HepG2 (cell line): Measurements from ENCODE around the gene TMPRSS7. TPM values are rescaled to one million over a fixed set of nuclear protein-coding genes. Genes with fewer than 3 reads are reported as not detected.

Experiments used
- CEBPB ChIP-seq: IDR thresholded peaks from 2 replicates; pipeline ENCODE4 v1.6.1; 2011; ENCODE audit warnings: low read depth, low read length, improper control_type of control experiment, borderline replicate concordance
- CREB1 ChIP-seq, 2 experiments: fragments of 450-650 bp in 1 of 2; IDR thresholded peaks; 2 replicates each; pipeline ENCODE4 v1.6.1; 2016 to 2017; ENCODE audit warnings: control low read depth in 1 of 2, mild to moderate bottlenecking in 1 of 2, missing compliant biosample characterization in 1 of 2, missing genetic modification characterization in 1 of 2
- GPN1 ChIP-seq: sonication (generic); formaldehyde crosslinking; IDR thresholded peaks from 2 replicates; pipeline ENCODE4 v1.5.1; 2020; ENCODE audit warnings: missing genetic modification reagents, borderline replicate concordance
- HMG20B ChIP-seq: conservative IDR thresholded peaks from 2 replicates; pipeline ENCODE4 v1.6.1; 2016; ENCODE audit warnings: missing genetic modification reagents, missing compliant biosample characterization
- HNRNPK ChIP-seq: fragments of 200-400 bp; formaldehyde crosslinking; IDR thresholded peaks from 2 replicates; pipeline ENCODE4 v1.6.1; 2018; ENCODE audit warnings: low read length, low read depth, moderate library complexity, mild to moderate bottlenecking; ENCODE audit not compliant: poor library complexity, severe bottlenecking
- MATR3 ChIP-seq: sonication (generic); formaldehyde crosslinking; IDR thresholded peaks from 2 replicates; pipeline ENCODE4 v1.4.0; 2020; ENCODE audit warnings: missing genetic modification reagents
- MIER3 ChIP-seq: IDR thresholded peaks from 2 replicates; pipeline ENCODE4 v1.6.1; 2016; ENCODE audit warnings: missing compliant biosample characterization, borderline replicate concordance
- NBN ChIP-seq: fragments of 450-650 bp; conservative IDR thresholded peaks from 2 replicates; pipeline ENCODE4 v1.6.1; 2017
- NR2C2 ChIP-seq: sonication (generic); formaldehyde crosslinking; IDR thresholded peaks from 2 replicates; pipeline ENCODE4 v1.4.0; 2020; ENCODE audit warnings: missing genetic modification reagents, mild to moderate bottlenecking, moderate library complexity, borderline replicate concordance
- RBM39 ChIP-seq: fragments of 200-400 bp; formaldehyde crosslinking; IDR thresholded peaks from one replicate; pipeline ENCODE4 v1.6.1; 2018; ENCODE audit warnings: antibody characterized with exemption, mild to moderate bottlenecking, low read depth, low read length; ENCODE audit not compliant: poor library complexity, severe bottlenecking
- RFX3 ChIP-seq: IDR thresholded peaks from 2 replicates; pipeline ENCODE4 v1.6.1; 2016; ENCODE audit warnings: missing biosample characterization, missing genetic modification reagents
- RNF2 ChIP-seq: fragments of 450-650 bp; conservative IDR thresholded peaks from 2 replicates; pipeline ENCODE4 v1.6.1; 2016; ENCODE audit warnings: low read depth
- SMAD9 ChIP-seq: sonication (generic); formaldehyde crosslinking; IDR thresholded peaks from 2 replicates; pipeline ENCODE4 v1.5.1; 2020; ENCODE audit warnings: mild to moderate bottlenecking, missing genetic modification reagents
- ZFP36 ChIP-seq: fragments of 150-350 bp; IDR thresholded peaks from 2 replicates; pipeline ENCODE4 v1.6.1; 2018; ENCODE audit warnings: borderline replicate concordance, low read length, low read depth; ENCODE audit not compliant: partially characterized antibody
- ZFY ChIP-seq: sonication (generic); formaldehyde crosslinking; IDR thresholded peaks from 2 replicates; pipeline ENCODE4 v1.4.0; 2020; ENCODE audit warnings: missing genetic modification reagents
- ZKSCAN1 ChIP-seq: fragments of 150-350 bp; IDR thresholded peaks from 2 replicates; pipeline ENCODE4 v1.6.1; 2014; ENCODE audit warnings: low read length
- ZNF143 ChIP-seq: sonication (generic); formaldehyde crosslinking; IDR thresholded peaks from 2 replicates; pipeline ENCODE4 v1.4.0; 2020; ENCODE audit warnings: missing genetic modification reagents
- ZNF3 ChIP-seq: IDR thresholded peaks from 2 replicates; pipeline ENCODE4 v1.7.0; 2017; ENCODE audit warnings: inconsistent platforms
- ZNF329 ChIP-seq: sonication (generic); formaldehyde crosslinking; IDR thresholded peaks from 2 replicates; pipeline ENCODE4 v1.9.0; 2021; ENCODE audit warnings: low read depth, mild to moderate bottlenecking, missing genetic modification reagents
- ZNF354B ChIP-seq: sonication (generic); formaldehyde crosslinking; IDR thresholded peaks from 2 replicates; pipeline ENCODE4 v1.8.0; 2022; ENCODE audit warnings: mild to moderate bottlenecking, missing genetic modification reagents
- ZNF382 ChIP-seq: sonication (generic); formaldehyde crosslinking; IDR thresholded peaks from 2 replicates; pipeline ENCODE4 v1.5.0; 2020; ENCODE audit warnings: missing genetic modification reagents, mild to moderate bottlenecking, borderline replicate concordance
- ZNF569 ChIP-seq: sonication (generic); formaldehyde crosslinking; IDR thresholded peaks from 2 replicates; pipeline ENCODE4 v1.5.0; 2020; ENCODE audit warnings: mild to moderate bottlenecking, missing genetic modification reagents, moderate library complexity, borderline replicate concordance
- ZNF720 ChIP-seq: sonication (generic); formaldehyde crosslinking; IDR thresholded peaks from 2 replicates; pipeline ENCODE4 v1.4.0; 2020; ENCODE audit warnings: missing genetic modification reagents
- polyA plus RNA-seq, 8 experiments: library from polyadenylated mRNA; depleted of rRNA in 3 of 8; stranded (reverse) in 7 of 8; unstranded in 1 of 8; fragments of >200 nt; fragmentation: Illumina TruSeq in 4 of 8; extraction: Trizol in 4 of 8; gene quantifications; 2 replicates each; pipeline versions ENCODE4 v1.2.1 to v1.2.3, GENCODE V29; 2011 to 2016; ENCODE audit warnings: low read depth in 4 of 8, missing spikeins in 1 of 8, mixed read lengths in 1 of 8; ENCODE audit not compliant: insufficient read depth in 1 of 8
- total RNA-seq, 5 experiments: library from RNA; depleted of rRNA; stranded (reverse); fragments of >200 nt; fragmentation: Illumina TruSeq; extraction: Trizol; gene quantifications; 2 replicates each; pipeline ENCODE4 v1.2.3, GENCODE V29; 2016; ENCODE audit warnings: low read depth in 1 of 5
- TF ChIP-seq, protein P1 (sequence below), 2 experiments: sonication (generic) in 1 of 2; formaldehyde crosslinking in 1 of 2; IDR thresholded peaks; 2 replicates each; pipeline versions ENCODE4 v1.4.0 to v1.6.1; 2016 to 2020; ENCODE audit warnings: borderline replicate concordance in 1 of 2, low read depth in 1 of 2, mild to moderate bottlenecking in 1 of 2, missing genetic modification reagents in 1 of 2
- TF ChIP-seq, protein P2 (sequence below): sonication (generic); formaldehyde crosslinking; IDR thresholded peaks from 2 replicates; pipeline ENCODE4 v1.4.0; 2020; ENCODE audit warnings: mild to moderate bottlenecking, missing genetic modification reagents

The TMPRSS7 gene
- total and polyA plus RNA-seq, 2 of the 13 experiments (the other 11 are each of a cell fraction or from before 2014, with no cell fraction given) = not detected

DNA sequence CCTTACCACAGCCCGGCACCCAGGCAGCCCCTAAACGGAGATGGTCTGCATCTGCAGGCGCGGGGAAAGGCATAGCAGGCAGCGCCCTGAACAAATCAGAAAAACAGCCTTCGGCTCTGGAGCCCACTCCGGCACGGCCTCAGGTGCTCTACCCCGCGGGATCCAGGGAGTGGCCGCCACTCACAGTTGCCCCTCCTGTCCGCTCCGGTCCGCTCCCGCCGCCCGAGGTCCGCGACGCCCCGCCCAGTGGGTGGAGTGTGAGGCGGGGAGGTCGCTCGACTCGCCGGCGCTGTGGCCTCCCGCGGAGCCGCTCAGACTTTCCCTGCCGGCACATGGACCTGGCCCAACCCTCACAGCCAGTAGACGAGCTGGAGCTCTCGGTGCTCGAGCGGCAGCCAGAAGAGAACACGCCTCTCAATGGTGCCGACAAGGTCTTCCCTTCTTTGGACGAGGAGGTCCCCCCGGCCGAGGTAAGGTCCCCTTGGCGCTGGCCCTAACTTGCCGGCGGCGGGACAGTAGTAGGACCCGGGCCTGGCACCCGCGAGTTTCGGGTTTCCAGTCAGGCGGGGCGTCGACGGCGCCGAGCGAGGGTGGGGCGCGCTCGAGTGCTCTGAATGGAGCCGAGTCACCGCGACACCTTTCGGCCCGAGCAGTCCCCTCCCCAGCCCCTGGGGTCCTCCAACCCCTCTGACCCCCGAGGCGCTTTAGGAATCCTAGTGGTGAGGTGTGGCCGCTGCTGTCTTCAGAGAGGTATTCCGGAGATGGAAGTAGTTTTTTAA lies 51.7 kb downstream of the TMPRSS7 start, which contains the start of gene C3orf52 (continued):
- TF ChIP-seq, protein P1, sequence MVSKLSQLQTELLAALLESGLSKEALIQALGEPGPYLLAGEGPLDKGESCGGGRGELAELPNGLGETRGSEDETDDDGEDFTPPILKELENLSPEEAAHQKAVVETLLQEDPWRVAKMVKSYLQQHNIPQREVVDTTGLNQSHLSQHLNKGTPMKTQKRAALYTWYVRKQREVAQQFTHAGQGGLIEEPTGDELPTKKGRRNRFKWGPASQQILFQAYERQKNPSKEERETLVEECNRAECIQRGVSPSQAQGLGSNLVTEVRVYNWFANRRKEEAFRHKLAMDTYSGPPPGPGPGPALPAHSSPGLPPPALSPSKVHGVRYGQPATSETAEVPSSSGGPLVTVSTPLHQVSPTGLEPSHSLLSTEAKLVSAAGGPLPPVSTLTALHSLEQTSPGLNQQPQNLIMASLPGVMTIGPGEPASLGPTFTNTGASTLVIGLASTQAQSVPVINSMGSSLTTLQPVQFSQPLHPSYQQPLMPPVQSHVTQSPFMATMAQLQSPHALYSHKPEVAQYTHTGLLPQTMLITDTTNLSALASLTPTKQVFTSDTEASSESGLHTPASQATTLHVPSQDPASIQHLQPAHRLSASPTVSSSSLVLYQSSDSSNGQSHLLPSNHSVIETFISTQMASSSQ (IDR thresholded peaks at IDR 0.05; ENCODE audit: low read depth) = no peak
- TF ChIP-seq, protein P1 (CRISPR knock-in tag; IDR thresholded peaks at IDR 0.05; ENCODE audit: borderline replicate concordance) = peak; percentile 42; the same call in 1 of the 2 replicates
- no peak for TF ChIP-seq ZNF143
- TF ChIP-seq ZNF569 (CRISPR knock-in tag) = no peak
- no peak for TF ChIP-seq SMAD9 (CRISPR knock-in tag)
- TF ChIP-seq HMG20B (CRISPR knock-in tag) = no peak
- TF ChIP-seq NR2C2 (CRISPR knock-in tag) = no peak; the same call in 1 of the 2 replicates
- TF ChIP-seq ZNF3 (CRISPR knock-in tag) = no peak
- no peak for TF ChIP-seq ZFP36
- peak; percentile 82; the same call in 1 of the 2 replicates for TF ChIP-seq RNF2
- no peak for TF ChIP-seq GPN1
- TF ChIP-seq RFX3 (CRISPR knock-in tag) = no peak
- peak; percentile 63 for TF ChIP-seq ZFY (CRISPR knock-in tag)
- no peak for TF ChIP-seq RBM39
- TF ChIP-seq MATR3 (CRISPR knock-in tag) = no peak
- TF ChIP-seq, protein P2, sequence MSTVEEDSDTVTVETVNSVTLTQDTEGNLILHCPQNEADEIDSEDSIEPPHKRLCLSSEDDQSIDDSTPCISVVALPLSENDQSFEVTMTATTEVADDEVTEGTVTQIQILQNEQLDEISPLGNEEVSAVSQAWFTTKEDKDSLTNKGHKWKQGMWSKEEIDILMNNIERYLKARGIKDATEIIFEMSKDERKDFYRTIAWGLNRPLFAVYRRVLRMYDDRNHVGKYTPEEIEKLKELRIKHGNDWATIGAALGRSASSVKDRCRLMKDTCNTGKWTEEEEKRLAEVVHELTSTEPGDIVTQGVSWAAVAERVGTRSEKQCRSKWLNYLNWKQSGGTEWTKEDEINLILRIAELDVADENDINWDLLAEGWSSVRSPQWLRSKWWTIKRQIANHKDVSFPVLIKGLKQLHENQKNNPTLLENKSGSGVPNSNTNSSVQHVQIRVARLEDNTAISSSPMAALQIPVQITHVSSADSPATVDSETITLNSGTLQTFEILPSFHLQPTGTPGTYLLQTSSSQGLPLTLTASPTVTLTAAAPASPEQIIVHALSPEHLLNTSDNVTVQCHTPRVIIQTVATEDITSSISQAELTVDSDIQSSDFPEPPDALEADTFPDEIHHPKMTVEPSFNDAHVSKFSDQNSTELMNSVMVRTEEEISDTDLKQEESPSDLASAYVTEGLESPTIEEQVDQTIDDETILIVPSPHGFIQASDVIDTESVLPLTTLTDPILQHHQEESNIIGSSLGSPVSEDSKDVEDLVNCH = no peak
- TF ChIP-seq MIER3 (CRISPR knock-in tag) = no peak
- no peak for TF ChIP-seq ZKSCAN1
- no peak for TF ChIP-seq NBN
- no peak for TF ChIP-seq ZNF720 (CRISPR knock-in tag)
- no peak for TF ChIP-seq HNRNPK
- no peak for TF ChIP-seq CREB1 (IDR thresholded peaks at IDR 0.05)
- no peak for TF ChIP-seq CREB1 (CRISPR knock-in tag; IDR thresholded peaks at IDR 0.05)
- no peak for TF ChIP-seq ZNF382 (CRISPR knock-in tag)
- TF ChIP-seq CEBPB = no peak
- peak; percentile 68; the same call in 1 of the 2 replicates for TF ChIP-seq ZNF354B (CRISPR knock-in tag)
- no peak for TF ChIP-seq ZNF329
